ENCODE measurements around the gene TECPR1. TPM values are rescaled to one million over a fixed set of nuclear protein-coding genes. Genes with fewer than 3 reads are reported as not detected.

TECPR1 gene
- total RNA-seq, 2 experiments from 2014 or later, result 25.6 to 25.7 TPM

- Mint-ChIP-seq H3K27me3 (no peaks in the 10 kb centered on the region), H3K4me3 (no peak overlapping the region), H3K36me3 (ENCODE audit: low read depth) (peaks cover 17% of the 10 kb centered on the region), H3K27ac (peak overlapping the region; percentile 60), H3K9me3 (no peaks in the 10 kb centered on the region), H3K4me1 (ENCODE audit: low read depth) (peaks cover 35% of the 10 kb centered on the region)
- DNase-seq (no peak), ATAC-seq (no peak)
- TF ChIP-seq CTCF (IDR thresholded peaks at IDR 0.05), result no peak
- ChIA-PET CTCF (interaction anchor here (0.9 to 1.0 kb wide), 2 partner anchors 26 to 233 kb away, joined by 3 to 4 read pairs; no protein-coding TSS in a partner anchor), POLR2A (no interaction called here)
- intact Hi-C loops (cut with micrococcal nuclease), result no loop called here
Observed at GRCh38 chr7:98254516-98254915, 2.5 kb upstream of the TECPR1 start.

- DNase-seq (no peak), ATAC-seq (peak; percentile 21)
- H3K4me1 Mint-ChIP-seq (ENCODE audit: low read depth), result peaks cover 47% of the 10 kb centered on the region
- CTCF ChIA-PET, result no interaction called here
- peaks cover 18% of the 10 kb centered on the region for H3K36me3 Mint-ChIP-seq (ENCODE audit: low read depth)
- intact Hi-C loops (cut with micrococcal nuclease), result no loop called here
- POLR2A ChIA-PET, result interaction anchor here (1.0 to 1.5 kb wide), 2 partner anchors 19 to 33 kb away, joined by 4 read pairs; no protein-coding TSS in a partner anchor
- H3K9me3 Mint-ChIP-seq, result no peaks in the 10 kb centered on the region
- no peaks in the 10 kb centered on the region for H3K27me3 Mint-ChIP-seq
- no peak for TF ChIP-seq CTCF (IDR thresholded peaks at IDR 0.05)
- H3K27ac Mint-ChIP-seq, result peak overlapping the region; percentile 98
- H3K4me3 Mint-ChIP-seq, result peak overlapping the region; percentile 96
Observed at GRCh38 chr7:98252425-98253054, 508 bp upstream of the TECPR1 start.

- ATAC-seq (peak; percentile 37), DNase-seq (peak; percentile 48)
- no peaks in the 10 kb centered on the region for H3K9me3 Mint-ChIP-seq
- no peaks in the 10 kb centered on the region for H3K27me3 Mint-ChIP-seq
- ChIA-PET CTCF (interaction anchor here (1.3 to 1.9 kb wide), 3 partner anchors 11 to 230 kb away, joined by 3 to 6 read pairs (median 4); no protein-coding TSS in a partner anchor), POLR2A (interaction anchor here (0.8 to 2.1 kb wide), 2 partner anchors 10 to 31 kb away, joined by 3 to 7 read pairs; partner anchors contain the start of gene BRI3)
- H3K27ac Mint-ChIP-seq, result peak overlapping the region; percentile 98
- peaks cover 18% of the 10 kb centered on the region for H3K36me3 Mint-ChIP-seq (ENCODE audit: low read depth)
- H3K4me1 Mint-ChIP-seq (ENCODE audit: low read depth), result peaks cover 45% of the 10 kb centered on the region
- H3K4me3 Mint-ChIP-seq, result peak overlapping the region; percentile 96
- TF ChIP-seq CTCF (IDR thresholded peaks at IDR 0.05), result no peak
- intact Hi-C loops (cut with micrococcal nuclease), result no loop called here
Observed at GRCh38 chr7:98251231-98251600, 816 bp downstream of the TECPR1 start.

- Mint-ChIP-seq H3K4me1 (ENCODE audit: low read depth) (peaks cover 43% of the 10 kb centered on the region), H3K27ac (peak overlapping the region; percentile 98), H3K36me3 (ENCODE audit: low read depth) (peaks cover 18% of the 10 kb centered on the region), H3K9me3 (no peaks in the 10 kb centered on the region), H3K27me3 (no peaks in the 10 kb centered on the region), H3K4me3 (peak overlapping the region; percentile 96)
- DNase-seq, result peak; percentile 75
- intact Hi-C loops (cut with micrococcal nuclease), result no loop called here
- no peak for TF ChIP-seq CTCF (IDR thresholded peaks at IDR 0.05)
- CTCF ChIA-PET, result interaction anchor here (0.6 to 1.9 kb wide), 7 partner anchors 9 to 229 kb away, joined by 3 to 6 read pairs (median 3); no protein-coding TSS in a partner anchor
- POLR2A ChIA-PET, result interaction anchor here (2.1 kb wide), 1 partner anchor 31 kb away, joined by 7 read pairs; the partner anchor contains the start of gene BRI3
- ATAC-seq, result peak; percentile 42
Observed at GRCh38 chr7:98250789-98251188, 1.2 kb downstream of the TECPR1 start.

- H3K4me1 Mint-ChIP-seq (ENCODE audit: low read depth), result peaks cover 34% of the 10 kb centered on the region
- H3K9me3 Mint-ChIP-seq, result no peaks in the 10 kb centered on the region
- H3K27me3 Mint-ChIP-seq, result no peaks in the 10 kb centered on the region
- CTCF ChIA-PET, result interaction anchor here (1.6 kb wide), 1 partner anchor 46 kb away, joined by 3 read pairs; no protein-coding TSS in a partner anchor
- TF ChIP-seq CTCF (IDR thresholded peaks at IDR 0.05), result no peak
- intact Hi-C loops (cut with micrococcal nuclease), result no loop called here
- POLR2A ChIA-PET, result no interaction called here
- peak overlapping the region; percentile 41 for H3K4me3 Mint-ChIP-seq
- DNase-seq, result no peak
- peak overlapping the region; percentile 97 for H3K27ac Mint-ChIP-seq
- peaks cover 11% of the 10 kb centered on the region for H3K36me3 Mint-ChIP-seq (ENCODE audit: low read depth)
- no peak for ATAC-seq
Observed at GRCh38 chr7:98249106-98249505, 2.9 kb downstream of the TECPR1 start.
